Lung (tissue), 12 donors: ENCODE measurements around the gene CAPNS1. TPM values are rescaled to one million over a fixed set of nuclear protein-coding genes. Genes with fewer than 3 reads are reported as not detected.

Experiments used
- ATAC-seq: fragments of 200-7000 bp; cut with Tn5 transposase; one replicate; pipeline ENCODE4 v1.9.1; 2020; ENCODE audit warnings: moderate number of reproducible peaks; ENCODE audit not compliant: insufficient read depth, low FRiP score
- DNase-seq, 3 donors: peaks; one replicate each; pipeline ENCODE4 v3.0.0-alpha.2; 2013 to 2017
- H3K27ac ChIP-seq, 2 donors: one replicate each; pipeline ENCODE4 v1.5.1; 2013; ENCODE audit warnings: mild to moderate bottlenecking in 2 of 2, moderate library complexity in 2 of 2, control low read depth in 1 of 2, inconsistent platforms in 1 of 2, low read depth in 1 of 2, low read length in 1 of 2
- H3K27me3 ChIP-seq, 3 donors: one replicate each; pipeline ENCODE4 v1.5.1; 2013; ENCODE audit warnings: low read length in 2 of 3; ENCODE audit not compliant: control insufficient read depth in 3 of 3, insufficient read depth in 3 of 3
- H3K36me3 ChIP-seq, 4 donors: one replicate each; pipeline ENCODE4 v1.5.1; 2013; ENCODE audit warnings: low read length in 4 of 4, mild to moderate bottlenecking in 1 of 4, moderate library complexity in 1 of 4; ENCODE audit not compliant: control insufficient read depth in 4 of 4, insufficient read depth in 4 of 4
- H3K4me1 ChIP-seq, 5 donors: one replicate each; pipeline ENCODE4 v1.5.1; 2013; ENCODE audit warnings: low read length in 5 of 5, mild to moderate bottlenecking in 2 of 5, moderate library complexity in 1 of 5; ENCODE audit not compliant: control insufficient read depth in 5 of 5, insufficient read depth in 5 of 5
- H3K4me3 ChIP-seq: one replicate; pipeline ENCODE4 v1.5.1; 2013; ENCODE audit warnings: mild to moderate bottlenecking, control low read depth, moderate library complexity
- H3K9ac ChIP-seq, 2 donors: one replicate each; pipeline ENCODE4 v1.5.1; 2013; ENCODE audit warnings: low read length in 2 of 2, control low read depth in 1 of 2; ENCODE audit not compliant: insufficient read depth in 1 of 2
- H3K9me3 ChIP-seq, 4 donors: one replicate each; pipeline ENCODE4 v1.5.1; 2013; ENCODE audit warnings: low read length in 3 of 4, mild to moderate bottlenecking in 1 of 4, moderate library complexity in 1 of 4; ENCODE audit not compliant: control insufficient read depth in 4 of 4, insufficient read depth in 3 of 4
- CTCF ChIP-seq: IDR thresholded peaks from 2 replicates; pipeline ENCODE4 v1.5.1; 2012; ENCODE audit warnings: mild to moderate bottlenecking; ENCODE audit errors: control extremely low read depth, extremely low read depth
- WGBS, 2 donors: extraction: QIAGEN DNeasy Blood & Tissue Kit; methylation state at CpG; one replicate each; pipeline ENCODE4 v1.1.7; 2013; 5-methylcytosine and 5-hydroxymethylcytosine counted together
- polyA plus RNA-seq, 2 donors: library from polyadenylated mRNA; stranded (reverse); fragments of 200-250 nt; gene quantifications; one replicate each; pipeline ENCODE4 v1.2.1, GENCODE V29; 2013
- total RNA-seq, 2 donors: library from RNA; depleted of rRNA in 1 of 2; stranded (reverse); fragments of >200 nt in 1 of 2; gene quantifications; one replicate each; pipeline ENCODE4 v1.2.1, GENCODE V29; 2014 to 2021
- donor health status: control.
- donor health status: control.
- donor health status: Bipolar disorder and iron deficiency.
- donor health status: healthy.
- donor health status: DM: yes; HTN: yes; CAD: no.

Gene CAPNS1
- total and polyA plus RNA-seq, 4 donors: 201 to 743 (median 671) TPM

DNA sequence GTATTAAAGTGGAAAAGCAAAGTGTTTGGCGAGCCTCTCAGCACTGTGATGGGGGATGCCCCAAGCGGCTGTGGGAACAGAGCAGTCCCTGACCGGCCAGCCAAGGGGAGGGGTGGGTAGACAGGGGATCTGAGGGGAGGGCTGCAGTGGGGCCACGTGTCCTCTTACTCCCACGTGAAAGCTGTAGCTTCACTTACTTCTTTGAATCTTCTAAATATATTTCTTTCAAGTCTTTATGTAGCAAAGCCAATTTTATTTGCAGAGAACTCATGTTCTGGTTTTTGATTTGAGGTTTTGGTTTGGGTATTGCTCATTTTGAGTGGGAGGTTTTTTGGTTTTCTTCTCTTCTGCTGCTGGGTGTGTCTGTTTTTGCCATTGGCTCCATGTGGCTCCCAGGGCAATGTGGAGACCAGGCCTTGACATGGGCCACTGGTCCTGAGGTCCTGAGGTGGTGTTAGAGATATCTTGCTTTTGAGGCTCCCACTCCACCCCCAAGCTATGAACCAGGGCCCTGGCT is 46.7 kb upstream of the CAPNS1 start:
- ATAC-seq: no peak
- Histone ChIP-seq H3K4me1 (no peaks in the 10 kb centered on the region), H3K4me3 (no peak overlapping the region), H3K27ac (no peak overlapping the region), H3K9me3 (no peaks in the 10 kb centered on the region), H3K36me3 (peaks cover 0 to 3% (median 0%) of the 10 kb centered on the region in 4 donors), H3K27me3 (no peaks in the 10 kb centered on the region), H3K9ac (no peak overlapping the region)
- 89 to 95% methylated on average over 5 of the region's 5 CpGs for WGBS, 2 donors
- TF ChIP-seq CTCF: no peak
- no peak for DNase-seq

DNA sequence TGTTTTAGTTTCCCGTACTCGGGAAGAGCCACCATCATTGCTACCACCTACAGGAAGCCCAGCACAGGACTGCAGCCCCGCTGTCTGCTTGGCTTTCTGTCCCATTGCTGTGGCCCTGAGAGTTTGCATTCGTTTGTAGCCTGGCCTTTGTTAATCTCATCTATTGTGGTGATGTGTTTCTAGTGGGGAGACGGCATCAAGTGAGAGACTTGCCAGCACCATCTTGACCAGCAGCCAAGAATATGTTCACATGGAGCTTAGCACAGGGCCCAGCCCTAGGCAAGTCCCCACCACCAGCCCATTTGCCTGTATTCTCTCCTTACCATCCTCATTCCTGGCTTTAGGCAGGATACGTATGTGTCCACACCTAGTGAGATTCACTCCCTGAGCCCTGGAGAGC is 46.2 kb upstream of the CAPNS1 start:
- TF ChIP-seq CTCF: no peak
- H3K27ac ChIP-seq: no peak overlapping the region
- peaks cover 0 to 2% (median 0%) of the 10 kb centered on the region in 4 donors for H3K36me3 ChIP-seq
- ATAC-seq (no peak), DNase-seq (no peak)
- no peak overlapping the region for H3K4me3 ChIP-seq
- no peaks in the 10 kb centered on the region for H3K9me3 ChIP-seq
- 70 to 76% methylated on average over 6 of the region's 6 CpGs for WGBS, 2 donors
- no peaks in the 10 kb centered on the region for H3K27me3 ChIP-seq
- H3K9ac ChIP-seq: no peak overlapping the region
- no peaks in the 10 kb centered on the region for H3K4me1 ChIP-seq

DNA sequence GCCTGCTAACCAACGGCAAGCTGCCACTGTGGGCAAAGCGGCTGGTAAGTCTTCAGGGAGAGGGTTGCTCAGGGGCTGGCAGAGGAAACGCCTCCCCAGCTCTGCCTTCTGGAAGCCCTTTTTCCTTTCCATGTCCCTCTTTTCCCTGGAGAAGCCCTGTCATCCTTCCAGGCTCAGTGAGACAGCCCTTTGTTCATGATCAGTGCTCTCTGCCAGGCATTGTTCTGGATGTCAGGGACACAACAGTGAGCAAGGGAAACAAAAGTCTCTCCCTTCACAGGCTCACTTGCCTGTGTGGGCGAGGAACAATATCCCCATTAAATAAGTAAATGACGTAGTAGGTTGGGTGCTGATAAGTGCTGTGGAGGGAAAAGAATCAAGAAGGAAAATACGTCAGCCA is 42.8 kb upstream of the CAPNS1 start:
- no peaks in the 10 kb centered on the region for H3K9me3 ChIP-seq
- DNase-seq: no peak
- no peaks in the 10 kb centered on the region for H3K4me1 ChIP-seq

More for the DNA sequence above, 42.8 kb upstream of the CAPNS1 start:
- ATAC-seq: no peak
- Histone ChIP-seq H3K27me3 (no peaks in the 10 kb centered on the region), H3K36me3 (peaks cover 0 to 5% (median 0%) of the 10 kb centered on the region in 4 donors), H3K4me3 (no peak overlapping the region), H3K9ac (no peak overlapping the region), H3K27ac (no peak overlapping the region)
- TF ChIP-seq CTCF: no peak
- 81 to 85% methylated on average over 6 of the region's 6 CpGs for WGBS, 2 donors
